ENCODE measurements around the gene LDLRAD4. TPM values are rescaled to one million over a fixed set of nuclear protein-coding genes. Genes with fewer than 3 reads are reported as not detected.

LDLRAD4 gene
- polyA plus RNA-seq, 1 donor: 9.1 TPM

- Histone ChIP-seq H3K4me1 (ENCODE audit: control insufficient read depth, insufficient read depth, low read length) (no peaks in the 10 kb centered on the region), H3K27ac (ENCODE audit: low read length) (no peak overlapping the region), H3K4me3 (ENCODE audit: low read length) (no peak overlapping the region), H3K36me3 (ENCODE audit: control insufficient read depth, insufficient read depth, low read length) (no peaks in the 10 kb centered on the region), H3K9me3 (ENCODE audit: control insufficient read depth, low read depth, low read length) (peaks cover 4% of the 10 kb centered on the region), H3K27me3 (ENCODE audit: control insufficient read depth, insufficient read depth, low read length) (no peaks in the 10 kb centered on the region)
- 83% methylated on average over 2 of the region's 8 CpGs for WGBS (ENCODE audit: insufficient coverage, low lambda C conversion rate)
- peak in 1 of 2 donors; percentile 46 for DNase-seq
Measured at GRCh38 chr18:13629841-13630715, 411.5 kb downstream of the LDLRAD4 start.

GRCh38 chr18:13630716-13631268 is 412.2 kb downstream of the LDLRAD4 start:
- Histone ChIP-seq H3K36me3 (ENCODE audit: control insufficient read depth, insufficient read depth, low read length) (no peaks in the 10 kb centered on the region), H3K4me1 (ENCODE audit: control insufficient read depth, insufficient read depth, low read length) (no peaks in the 10 kb centered on the region), H3K27ac (ENCODE audit: low read length) (no peak overlapping the region), H3K4me3 (ENCODE audit: low read length) (no peak overlapping the region), H3K9me3 (ENCODE audit: control insufficient read depth, low read depth, low read length) (peaks cover 4% of the 10 kb centered on the region), H3K27me3 (ENCODE audit: control insufficient read depth, insufficient read depth, low read length) (no peaks in the 10 kb centered on the region)
- no peak for DNase-seq
- 73% methylated on average over 3 of the region's 7 CpGs for WGBS (ENCODE audit: insufficient coverage, low lambda C conversion rate)

- H3K27me3 ChIP-seq (ENCODE audit: control insufficient read depth, insufficient read depth, low read length): no peaks in the 10 kb centered on the region
- WGBS (ENCODE audit: insufficient coverage, low lambda C conversion rate): no CpG with 5 or more reads among the region's 5 CpGs
- no peak overlapping the region for H3K27ac ChIP-seq (ENCODE audit: low read length)
- DNase-seq: no peak
- no peaks in the 10 kb centered on the region for H3K36me3 ChIP-seq (ENCODE audit: control insufficient read depth, insufficient read depth, low read length)
- peaks cover 4% of the 10 kb centered on the region for H3K9me3 ChIP-seq (ENCODE audit: control insufficient read depth, low read depth, low read length)
- no peaks in the 10 kb centered on the region for H3K4me1 ChIP-seq (ENCODE audit: control insufficient read depth, insufficient read depth, low read length)
- no peak overlapping the region for H3K4me3 ChIP-seq (ENCODE audit: low read length)
Measured at GRCh38 chr18:13633700-13634099, 415.1 kb downstream of the LDLRAD4 start.

GRCh38 chr18:13635046-13635445 is 416.5 kb downstream of the LDLRAD4 start:
- no CpG with 5 or more reads among the region's 5 CpGs for WGBS (ENCODE audit: insufficient coverage, low lambda C conversion rate)
- DNase-seq: no peak
- H3K4me3 ChIP-seq (ENCODE audit: low read length): no peak overlapping the region
- peaks cover 4% of the 10 kb centered on the region for H3K9me3 ChIP-seq (ENCODE audit: control insufficient read depth, low read depth, low read length)
- H3K27ac ChIP-seq (ENCODE audit: low read length): no peak overlapping the region
- no peaks in the 10 kb centered on the region for H3K4me1 ChIP-seq (ENCODE audit: control insufficient read depth, insufficient read depth, low read length)
- H3K27me3 ChIP-seq (ENCODE audit: control insufficient read depth, insufficient read depth, low read length): peaks cover 3% of the 10 kb centered on the region
- no peaks in the 10 kb centered on the region for H3K36me3 ChIP-seq (ENCODE audit: control insufficient read depth, insufficient read depth, low read length)

GRCh38 chr18:13638719-13639595 is 420.4 kb downstream of the LDLRAD4 start:
- no CpG with 5 or more reads among the region's 10 CpGs for WGBS (ENCODE audit: insufficient coverage, low lambda C conversion rate)
- no peaks in the 10 kb centered on the region for H3K36me3 ChIP-seq (ENCODE audit: control insufficient read depth, insufficient read depth, low read length)
- no peak overlapping the region for H3K27ac ChIP-seq (ENCODE audit: low read length)
- H3K4me1 ChIP-seq (ENCODE audit: control insufficient read depth, insufficient read depth, low read length): no peaks in the 10 kb centered on the region
- DNase-seq: no peak
- no peak overlapping the region for H3K4me3 ChIP-seq (ENCODE audit: low read length)
- H3K27me3 ChIP-seq (ENCODE audit: control insufficient read depth, insufficient read depth, low read length): peaks cover 15% of the 10 kb centered on the region
- H3K9me3 ChIP-seq (ENCODE audit: control insufficient read depth, low read depth, low read length): no peaks in the 10 kb centered on the region

GRCh38 chr18:13640266-13640860 is 421.8 kb downstream of the LDLRAD4 start:
- WGBS (ENCODE audit: insufficient coverage, low lambda C conversion rate): no CpG with 5 or more reads among the region's 10 CpGs
- no peak overlapping the region for H3K27ac ChIP-seq (ENCODE audit: low read length)
- DNase-seq: no peak
- H3K4me1 ChIP-seq (ENCODE audit: control insufficient read depth, insufficient read depth, low read length): no peaks in the 10 kb centered on the region
- no peak overlapping the region for H3K4me3 ChIP-seq (ENCODE audit: low read length)
- H3K27me3 ChIP-seq (ENCODE audit: control insufficient read depth, insufficient read depth, low read length): peaks cover 15% of the 10 kb centered on the region
- H3K36me3 ChIP-seq (ENCODE audit: control insufficient read depth, insufficient read depth, low read length): no peaks in the 10 kb centered on the region
- H3K9me3 ChIP-seq (ENCODE audit: control insufficient read depth, low read depth, low read length): no peaks in the 10 kb centered on the region

GRCh38 chr18:13641551-13642439 is 423.2 kb downstream of the LDLRAD4 start:
- WGBS (ENCODE audit: insufficient coverage, low lambda C conversion rate): no CpG with 5 or more reads among the region's 84 CpGs
- Histone ChIP-seq H3K27me3 (ENCODE audit: control insufficient read depth, insufficient read depth, low read length) (peaks cover 15% of the 10 kb centered on the region), H3K4me3 (ENCODE audit: low read length) (peak overlapping the region; percentile 21), H3K27ac (ENCODE audit: low read length) (no peak overlapping the region), H3K36me3 (ENCODE audit: control insufficient read depth, insufficient read depth, low read length) (no peaks in the 10 kb centered on the region), H3K9me3 (ENCODE audit: control insufficient read depth, low read depth, low read length) (no peaks in the 10 kb centered on the region), H3K4me1 (ENCODE audit: control insufficient read depth, insufficient read depth, low read length) (no peaks in the 10 kb centered on the region)
- peak; percentile 23 to 43 for DNase-seq

GRCh38 chr18:13642440-13642827 is 423.9 kb downstream of the LDLRAD4 start:
- H3K27ac ChIP-seq (ENCODE audit: low read length): no peak overlapping the region
- no CpG with 5 or more reads among the region's 15 CpGs for WGBS (ENCODE audit: insufficient coverage, low lambda C conversion rate)
- no peaks in the 10 kb centered on the region for H3K36me3 ChIP-seq (ENCODE audit: control insufficient read depth, insufficient read depth, low read length)
- no peaks in the 10 kb centered on the region for H3K4me1 ChIP-seq (ENCODE audit: control insufficient read depth, insufficient read depth, low read length)
- no peak overlapping the region for H3K4me3 ChIP-seq (ENCODE audit: low read length)
- H3K27me3 ChIP-seq (ENCODE audit: control insufficient read depth, insufficient read depth, low read length): peaks cover 15% of the 10 kb centered on the region
- no peak for DNase-seq
- no peaks in the 10 kb centered on the region for H3K9me3 ChIP-seq (ENCODE audit: control insufficient read depth, low read depth, low read length)

- no peak for DNase-seq
- H3K27ac ChIP-seq (ENCODE audit: low read length): no peak overlapping the region
- peaks cover 15% of the 10 kb centered on the region for H3K27me3 ChIP-seq (ENCODE audit: control insufficient read depth, insufficient read depth, low read length)
- H3K9me3 ChIP-seq (ENCODE audit: control insufficient read depth, low read depth, low read length): no peaks in the 10 kb centered on the region
- H3K4me1 ChIP-seq (ENCODE audit: control insufficient read depth, insufficient read depth, low read length): no peaks in the 10 kb centered on the region
- 50% methylated on average over 1 of the region's 16 CpGs for WGBS (ENCODE audit: insufficient coverage, low lambda C conversion rate)
- no peaks in the 10 kb centered on the region for H3K36me3 ChIP-seq (ENCODE audit: control insufficient read depth, insufficient read depth, low read length)
- no peak overlapping the region for H3K4me3 ChIP-seq (ENCODE audit: low read length)
Measured at GRCh38 chr18:13643261-13643751, 424.7 kb downstream of the LDLRAD4 start.

All from large intestine (tissue), 3 donors.